ENCODE measurements around the gene ZNF598. TPM values are rescaled to one million over a fixed set of nuclear protein-coding genes. Genes with fewer than 3 reads are reported as not detected.
A peak's percentile ranks its signal among the peaks of the same experiment; 100 is the strongest.

ZNF598 gene
- total RNA-seq, 6 donors from 2014 or later, result 20.1 to 62.8 (median 41.7) TPM

DNA sequence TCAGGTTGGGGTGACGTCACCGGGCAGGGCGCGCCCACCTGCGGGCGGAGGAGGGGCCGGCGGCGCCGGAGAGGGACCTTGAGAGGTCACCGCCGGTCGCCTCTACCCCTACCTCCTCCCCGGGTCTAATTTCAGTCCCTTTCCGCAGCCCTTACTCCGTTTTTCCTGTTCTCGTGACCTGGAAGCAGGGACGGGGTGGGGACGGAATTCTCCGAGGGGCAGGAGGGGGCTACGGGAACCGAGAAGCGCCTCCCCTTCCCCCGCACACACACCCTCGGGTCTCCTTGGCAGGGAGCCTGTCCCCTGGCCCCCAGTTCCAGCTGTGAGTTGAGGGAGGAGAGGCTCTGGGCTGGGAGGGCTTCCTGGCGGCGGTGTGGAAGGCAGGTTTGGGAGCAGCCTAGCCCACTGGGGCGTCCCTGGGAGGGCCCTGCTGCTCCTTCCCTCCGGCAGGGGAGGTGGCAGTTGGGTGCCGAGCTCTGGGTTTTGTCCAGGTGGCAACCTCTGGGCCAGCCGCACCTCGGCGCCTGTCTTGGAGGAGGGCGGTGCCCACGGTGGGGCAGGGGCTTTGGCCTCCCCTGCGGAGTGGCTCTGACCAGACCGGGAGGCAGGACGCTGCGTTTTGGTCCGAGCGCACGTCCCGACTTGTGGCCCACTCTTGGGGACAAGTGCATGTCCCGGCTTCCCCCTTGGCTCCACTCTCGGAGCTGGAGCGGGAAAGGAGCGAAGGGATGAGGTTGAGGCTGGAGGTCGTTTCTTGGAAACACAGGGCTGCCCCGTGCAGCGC lies 19.1 kb downstream of the ZNF598 start:
- Histone ChIP-seq H3K4me1 (peaks cover 26 to 42% (median 29%) of the 10 kb centered on the region in 4 donors), H3K27ac (peak overlapping the region in 1 of 4 donors; percentile 18), H3K4me3 (peak overlapping the region in 3 of 4 donors; percentile 31 to 46 (median 31)), H3K27me3 (peaks cover 0 to 30% (median 21%) of the 10 kb centered on the region in 4 donors), H3K9me3 (peaks cover 0 to 8% (median 2%) of the 10 kb centered on the region in 4 donors), H3K36me3 (peaks cover 0 to 16% (median 14%) of the 10 kb centered on the region in 4 donors)
- 4 to 6% methylated on average over 16 to 40 of the region's 50 CpGs for WGBS, 2 donors
- no peak for ATAC-seq (ENCODE audit: low FRiP score in 2 of 2)
- DNase-seq, result peak; percentile 52 to 90
- TF ChIP-seq POLR2AphosphoS5 (IDR thresholded peaks at IDR 0.05), result no peak

GRCh38 chr16:1990101-1990350 lies 19.6 kb downstream of the ZNF598 start:
- Histone ChIP-seq H3K27me3 (peaks cover 0 to 30% (median 21%) of the 10 kb centered on the region in 4 donors), H3K4me1 (peaks cover 30 to 47% (median 34%) of the 10 kb centered on the region in 4 donors), H3K4me3 (peak overlapping the region in 3 of 4 donors; percentile 31 to 46 (median 31)), H3K27ac (no peak overlapping the region), H3K9me3 (peaks cover 0 to 8% (median 2%) of the 10 kb centered on the region in 4 donors), H3K36me3 (peaks cover 0 to 18% (median 16%) of the 10 kb centered on the region in 4 donors)
- no peak for ATAC-seq (ENCODE audit: low FRiP score in 2 of 2)
- 2% methylated on average over 11 of the region's 25 CpGs; no CpG with 5 or more reads in 1 of the 2 donors for WGBS, 2 donors
- TF ChIP-seq EP300 (IDR thresholded peaks at IDR 0.05) (no peak), POLR2AphosphoS5 (IDR thresholded peaks at IDR 0.05) (no peak), POLR2A (IDR thresholded peaks at IDR 0.05) (no peak)
- TF ChIP-seq, protein P1, sequence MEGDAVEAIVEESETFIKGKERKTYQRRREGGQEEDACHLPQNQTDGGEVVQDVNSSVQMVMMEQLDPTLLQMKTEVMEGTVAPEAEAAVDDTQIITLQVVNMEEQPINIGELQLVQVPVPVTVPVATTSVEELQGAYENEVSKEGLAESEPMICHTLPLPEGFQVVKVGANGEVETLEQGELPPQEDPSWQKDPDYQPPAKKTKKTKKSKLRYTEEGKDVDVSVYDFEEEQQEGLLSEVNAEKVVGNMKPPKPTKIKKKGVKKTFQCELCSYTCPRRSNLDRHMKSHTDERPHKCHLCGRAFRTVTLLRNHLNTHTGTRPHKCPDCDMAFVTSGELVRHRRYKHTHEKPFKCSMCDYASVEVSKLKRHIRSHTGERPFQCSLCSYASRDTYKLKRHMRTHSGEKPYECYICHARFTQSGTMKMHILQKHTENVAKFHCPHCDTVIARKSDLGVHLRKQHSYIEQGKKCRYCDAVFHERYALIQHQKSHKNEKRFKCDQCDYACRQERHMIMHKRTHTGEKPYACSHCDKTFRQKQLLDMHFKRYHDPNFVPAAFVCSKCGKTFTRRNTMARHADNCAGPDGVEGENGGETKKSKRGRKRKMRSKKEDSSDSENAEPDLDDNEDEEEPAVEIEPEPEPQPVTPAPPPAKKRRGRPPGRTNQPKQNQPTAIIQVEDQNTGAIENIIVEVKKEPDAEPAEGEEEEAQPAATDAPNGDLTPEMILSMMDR (IDR thresholded peaks at IDR 0.05), result no peak
- no peak for DNase-seq

DNA sequence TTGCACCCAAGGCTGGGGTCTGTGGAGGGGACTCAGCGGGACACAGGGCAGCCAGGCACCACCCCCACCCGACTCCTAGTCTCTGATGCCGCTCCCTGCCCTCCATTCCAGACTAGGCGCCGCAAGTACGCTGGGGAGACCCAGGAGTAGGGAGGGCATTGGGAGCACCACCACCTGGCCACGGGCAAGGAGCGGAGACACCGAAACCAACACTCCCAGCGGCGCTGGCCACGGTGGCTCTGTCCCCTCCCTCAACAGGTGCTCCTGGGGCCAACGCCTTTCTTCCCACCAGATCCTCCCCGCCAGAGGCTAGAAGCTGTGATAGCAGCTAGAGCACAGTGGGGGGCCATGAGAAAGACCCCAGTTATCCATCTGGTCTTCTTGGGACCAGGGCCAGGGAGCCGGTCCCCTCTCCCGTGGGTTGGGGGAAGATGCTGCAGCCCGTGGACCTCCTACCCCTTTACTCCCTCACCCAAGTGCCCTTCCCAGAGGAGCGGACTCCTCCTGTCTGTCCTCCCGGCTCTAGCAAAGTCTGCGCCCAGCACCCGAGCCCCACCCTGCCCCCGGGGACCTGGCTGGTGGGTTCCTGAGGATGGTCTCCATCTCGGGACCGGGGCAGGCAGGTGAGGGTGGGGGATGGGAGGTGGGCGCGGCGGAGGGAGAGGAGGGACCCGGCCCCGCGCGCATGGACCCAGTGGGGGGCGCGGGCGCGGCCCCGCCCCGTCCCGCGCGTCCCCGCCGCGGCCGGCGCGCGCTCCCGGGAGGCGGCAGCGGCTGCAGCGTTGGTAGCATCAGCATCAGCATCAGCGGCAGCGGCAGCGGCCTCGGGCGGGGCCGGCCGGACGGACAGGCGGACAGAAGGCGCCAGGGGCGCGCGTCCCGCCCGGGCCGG lies 20.2 kb downstream of the ZNF598 start, which contains the start of gene SYNGR3:
Gene SYNGR3 (plus strand): TSS at position 762 of the 892 bp plus-strand sequence. CDS start 133 bp downstream, outside the sequence.
- DNase-seq, result peak in 1 of 2 donors; percentile 88

DNA sequence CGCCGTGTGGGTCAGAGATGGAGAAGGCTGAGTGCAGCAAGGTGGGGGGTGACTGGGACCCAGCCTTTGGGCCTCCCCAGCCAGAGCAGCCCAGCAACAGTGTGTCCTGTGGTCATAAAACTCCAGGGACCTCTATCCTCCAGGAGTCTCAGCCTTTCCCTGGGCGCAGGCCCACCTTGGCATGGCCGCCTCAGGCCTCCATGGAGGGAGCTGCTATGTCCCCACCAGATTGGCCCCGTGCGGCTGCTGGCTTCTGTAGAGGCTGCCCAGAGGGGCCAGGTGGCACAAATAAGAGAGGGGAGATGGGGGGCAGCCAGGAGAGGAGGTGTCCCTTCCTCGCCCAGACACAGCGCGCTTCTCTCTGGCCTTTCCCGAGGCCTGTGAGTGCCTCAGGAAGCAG lies 22.4 kb downstream of the ZNF598 start:
- Histone ChIP-seq H3K4me1 (peaks cover 41 to 57% (median 45%) of the 10 kb centered on the region in 4 donors), H3K36me3 (peaks cover 0 to 18% (median 16%) of the 10 kb centered on the region in 4 donors), H3K9me3 (peaks cover 0 to 2% (median 0%) of the 10 kb centered on the region in 4 donors), H3K27ac (no peak overlapping the region), H3K4me3 (no peak overlapping the region), H3K27me3 (peaks cover 0 to 30% (median 21%) of the 10 kb centered on the region in 4 donors)
- ATAC-seq (ENCODE audit: low FRiP score in 2 of 2), result no peak
- peak in 1 of 2 donors; percentile 68 for DNase-seq
- TF ChIP-seq EP300 (IDR thresholded peaks at IDR 0.05), result no peak
- TF ChIP-seq, protein P1 (IDR thresholded peaks at IDR 0.05), result no peak
- TF ChIP-seq POLR2A (IDR thresholded peaks at IDR 0.05), result no peak
- TF ChIP-seq POLR2AphosphoS5 (IDR thresholded peaks at IDR 0.05), result no peak
- 86 to 96% methylated on average over 10 of the region's 10 CpGs for WGBS, 2 donors

More for the DNA sequence above, 20.2 kb downstream of the ZNF598 start, which contains the start of gene SYNGR3:
- peaks cover 0 to 8% (median 2%) of the 10 kb centered on the region in 4 donors for H3K9me3 ChIP-seq
- peaks cover 36 to 52% (median 39%) of the 10 kb centered on the region in 4 donors for H3K4me1 ChIP-seq
- H3K36me3 ChIP-seq, result peaks cover 0 to 18% (median 16%) of the 10 kb centered on the region in 4 donors
- ATAC-seq (ENCODE audit: low FRiP score in 2 of 2), result no peak
- TF ChIP-seq, protein P1 (IDR thresholded peaks at IDR 0.05), result no peak
- TF ChIP-seq POLR2A (IDR thresholded peaks at IDR 0.05) (no peak), EP300 (IDR thresholded peaks at IDR 0.05) (no peak), POLR2AphosphoS5 (IDR thresholded peaks at IDR 0.05) (no peak)
- H3K27me3 ChIP-seq, result peaks cover 0 to 30% (median 21%) of the 10 kb centered on the region in 4 donors
- peak within 1 kb of the TSS in 1 of 4 donors; percentile 18 for H3K27ac ChIP-seq
- WGBS, 2 donors, result 7 to 18% methylated on average over 8 to 20 of the region's 67 CpGs
- peak within 1 kb of the TSS in 3 of 4 donors; percentile 31 to 46 (median 31) for H3K4me3 ChIP-seq

Measured in upper lobe of left lung (tissue), 6 donors.